Left renal cortex interstitium (tissue), 4 donors: ENCODE results near the gene PPY. TPM values are rescaled to one million over a fixed set of nuclear protein-coding genes. Genes with fewer than 3 reads are reported as not detected.
"Not testable (repeated sequence)": the region's sequence is repeated elsewhere in the genome, so short reads cannot be mapped to it uniquely, and the experiment has no call there.

ENCODE experiments used
- DNase-seq, 4 donors: peaks; one replicate each; pipeline ENCODE4 v3.0.0-alpha.2; 2013; ENCODE audit warnings: low read depth in 4 of 4, low spot score in 2 of 4, missing footprints in 1 of 4
- polyA plus RNA-seq, 4 donors: library from polyadenylated mRNA; unstranded; fragments of 120-200 nt; gene quantifications; one replicate each; pipeline ENCODE4 v1.2.1, GENCODE V29; 2013; ENCODE audit not compliant: insufficient read length in 4 of 4

PPY gene
- polyA plus RNA-seq, 4 donors, result 0.52 TPM; not detected in 3

GRCh38 chr17:43907998-43908721, 34.1 kb downstream of the PPY start:
- no peak for DNase-seq

DNA sequence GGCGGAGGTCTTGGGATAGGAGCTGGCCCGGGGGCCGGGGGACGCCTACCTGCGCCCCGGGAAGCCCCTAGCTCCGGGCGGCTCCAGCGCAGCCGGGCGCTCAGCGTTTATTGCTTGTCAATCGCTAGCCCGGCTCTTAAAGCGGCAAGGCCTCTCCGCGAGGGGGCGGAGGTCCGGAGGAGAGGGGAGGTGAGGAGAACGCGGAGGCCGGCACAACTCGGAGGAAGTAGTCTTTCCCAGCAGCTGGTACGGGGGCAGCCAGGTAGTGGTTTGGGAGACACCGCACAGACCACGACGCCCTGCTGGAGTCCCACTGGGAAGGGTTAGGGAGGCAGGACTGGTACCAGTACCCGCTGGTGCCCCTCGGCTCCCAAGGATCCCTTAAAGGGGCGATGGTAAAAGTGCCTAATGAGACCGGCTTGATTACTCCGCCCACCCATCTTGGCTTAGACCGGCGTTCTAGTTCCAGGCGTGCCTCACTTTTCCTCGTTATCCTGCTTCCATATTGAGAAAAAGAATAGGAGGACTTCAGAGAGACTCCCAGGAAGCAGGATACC, 34.8 kb downstream of the PPY start, which contains the start of gene MPP2:
TSS of gene MPP2 (minus strand) at position 112 of the 557 bp plus-strand sequence. CDS start 3,076 bp downstream, outside the sequence.
- DNase-seq, result peak; percentile 76 to 91 (median 86)

DNA sequence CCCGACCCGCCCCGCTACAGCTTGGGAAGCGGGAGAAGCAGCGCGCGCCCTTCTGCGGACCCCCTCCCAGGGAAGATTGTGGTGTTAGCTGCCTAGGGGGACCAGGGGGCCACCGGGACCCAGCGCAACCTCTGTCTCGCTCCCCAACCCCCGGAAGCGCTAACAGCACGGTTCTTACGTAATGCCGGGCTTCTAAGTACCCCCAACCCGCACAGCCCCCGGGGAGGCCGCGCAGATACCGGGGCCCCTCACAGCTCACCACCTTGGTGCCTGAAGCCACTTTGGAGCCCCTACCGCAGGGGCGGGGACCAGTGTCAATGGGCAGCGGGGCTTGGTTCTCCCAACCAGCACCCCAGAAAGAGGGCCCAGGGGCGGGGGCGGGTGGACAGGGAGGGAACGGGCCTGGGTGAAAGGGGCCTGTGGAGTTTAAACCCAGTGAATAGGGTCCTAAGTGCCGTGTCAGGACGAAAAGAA, 35.3 kb downstream of the PPY start:
- no peak for DNase-seq

DNA sequence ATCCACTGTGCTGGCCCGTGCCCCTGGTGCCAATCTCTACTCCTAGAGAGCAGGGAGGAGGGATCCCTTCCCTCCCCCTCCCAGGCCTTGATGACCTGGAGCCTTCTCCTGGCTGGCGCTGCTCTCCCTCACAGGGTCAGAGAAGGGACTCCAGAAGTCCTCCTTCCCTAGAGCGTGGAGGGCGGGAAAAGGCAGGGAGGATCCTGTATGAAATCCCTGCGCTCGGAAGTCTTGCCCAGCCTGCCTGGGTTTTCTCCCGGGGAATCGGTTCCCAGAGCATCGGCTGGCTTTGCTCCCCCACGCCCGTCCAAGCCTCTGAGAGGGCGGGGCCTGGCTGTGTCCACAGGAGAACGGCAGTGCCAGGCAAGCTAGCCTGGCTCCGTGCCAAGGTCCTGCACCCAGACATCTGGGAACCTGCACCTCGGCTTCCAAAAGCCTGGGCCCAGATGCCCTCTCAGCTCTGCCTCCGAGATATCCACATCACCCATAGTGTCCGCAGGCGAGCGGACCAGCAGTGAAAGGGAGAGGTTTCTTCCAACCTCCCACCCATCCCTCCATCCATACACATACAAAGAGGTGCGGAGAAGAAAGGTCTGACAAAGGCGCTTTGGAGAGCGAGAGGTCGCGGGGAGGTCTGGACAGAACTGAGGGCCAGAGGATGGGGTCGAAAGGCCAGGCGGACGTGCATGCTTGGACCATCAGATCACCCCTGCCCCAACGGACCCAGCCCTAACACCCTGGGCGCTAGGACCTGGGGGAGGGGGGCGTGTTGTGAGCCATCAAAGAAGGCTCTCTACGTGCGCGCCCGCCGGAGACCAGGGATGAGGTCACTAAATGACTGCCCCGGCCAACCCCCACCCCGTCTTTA, 36.1 kb downstream of the PPY start:
- DNase-seq, result peak in 2 of 4 donors; percentile 21 to 41

DNA sequence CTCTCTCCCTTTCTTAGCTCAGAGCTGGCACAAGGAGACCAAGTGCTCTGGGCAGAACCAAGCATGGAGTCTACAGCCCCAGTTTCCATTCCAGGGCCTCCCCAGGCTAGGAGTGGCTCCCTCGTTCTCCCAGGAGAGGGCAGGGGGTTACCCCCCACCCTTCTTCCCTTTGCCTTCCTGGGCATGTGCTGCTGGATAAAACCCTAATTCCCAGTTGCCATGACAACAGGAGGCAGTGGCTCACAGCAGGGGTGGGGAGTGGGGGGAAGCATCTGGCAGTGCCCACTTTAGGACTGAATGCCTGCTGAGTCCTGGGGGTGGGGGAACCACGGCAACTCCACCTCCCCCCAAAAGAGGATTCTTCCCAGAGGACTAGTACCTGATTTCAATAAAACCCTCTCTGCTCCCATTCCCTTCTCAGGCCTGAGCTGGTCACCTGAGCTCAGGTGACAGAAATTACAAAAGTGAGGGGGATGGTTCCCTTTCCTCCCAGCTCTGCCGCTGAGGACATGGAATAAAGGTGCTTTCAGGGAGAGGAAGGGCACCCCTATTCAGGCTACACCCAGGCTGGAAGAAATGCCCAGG, 36.8 kb downstream of the PPY start:
- no peak for DNase-seq

DNA sequence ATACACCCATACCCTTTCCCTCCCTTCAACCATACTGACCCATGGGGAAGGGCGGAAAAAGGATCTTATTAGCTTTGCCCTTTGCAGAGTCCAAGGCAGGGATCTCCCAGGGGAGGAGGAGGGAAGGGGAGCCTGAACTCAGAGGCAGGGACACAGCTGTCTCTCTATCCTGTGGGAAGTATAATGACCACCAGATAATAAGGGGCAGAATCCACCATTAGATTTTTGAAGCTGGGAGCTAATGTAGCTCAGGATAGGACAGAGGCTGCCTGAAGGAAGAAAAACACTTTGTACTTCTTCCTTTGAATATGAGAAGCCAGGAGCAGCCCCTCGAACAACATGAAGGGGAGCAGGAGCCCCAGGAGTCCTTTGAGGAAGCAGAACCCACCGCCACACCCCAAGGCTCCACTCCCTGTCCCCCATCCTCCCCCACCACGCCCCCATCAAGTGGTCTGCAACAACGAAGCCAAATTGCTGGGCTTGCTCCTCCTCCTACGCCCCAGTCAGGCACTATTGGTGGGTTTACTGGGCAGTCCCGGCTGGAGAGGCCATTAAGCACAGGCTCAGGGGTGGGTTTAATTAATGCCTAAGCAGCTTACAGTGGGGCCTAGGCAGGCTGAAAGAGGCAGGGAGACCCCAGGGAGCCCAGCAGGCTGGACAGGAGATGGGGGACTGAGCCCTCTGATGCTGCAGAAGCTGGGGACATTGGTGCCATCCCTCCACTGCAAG, 40.3 kb downstream of the PPY start:
- no peak for DNase-seq

DNA sequence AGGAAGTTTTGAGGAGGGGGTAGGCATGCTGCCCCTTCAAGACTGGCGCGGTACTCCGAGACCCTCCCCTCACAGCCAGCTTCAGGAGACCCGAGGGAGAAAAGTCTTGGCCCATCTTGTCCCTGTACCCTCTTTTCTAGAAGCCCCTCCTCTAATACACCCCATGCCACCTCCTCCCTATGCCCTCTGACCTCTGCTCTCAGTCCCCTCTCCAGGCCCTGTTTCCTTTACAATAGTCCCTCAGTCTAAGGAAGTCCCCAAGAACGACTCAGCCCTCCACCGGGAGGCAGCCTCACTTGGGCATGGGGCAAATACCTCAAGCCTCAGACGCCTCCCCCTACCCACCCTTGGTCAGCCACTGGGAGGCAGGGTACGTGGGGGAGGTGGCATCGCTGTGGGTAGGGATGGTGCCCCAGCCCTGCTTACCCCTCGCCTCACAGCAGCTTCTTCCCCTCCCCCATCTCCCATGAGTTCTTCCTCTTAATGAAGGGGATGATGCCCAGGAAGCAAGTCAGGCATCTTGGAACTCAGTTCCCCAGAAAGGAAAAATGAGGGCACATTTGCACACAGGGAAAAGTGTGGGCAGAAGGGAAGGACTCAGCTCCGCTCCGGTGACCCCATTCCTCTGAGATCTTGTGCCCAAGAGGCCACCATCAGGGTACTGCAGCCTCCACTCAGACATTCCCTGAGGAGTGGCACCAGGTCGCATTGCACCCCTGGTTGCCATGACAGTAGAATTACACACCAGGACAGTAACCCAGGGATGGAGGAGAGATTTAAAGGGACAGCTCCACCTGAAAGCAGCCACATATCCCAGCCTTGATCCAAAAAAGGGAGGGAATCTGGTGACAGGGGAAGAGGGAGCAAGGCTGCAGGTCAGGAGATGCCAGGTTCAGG, 41.2 kb downstream of the PPY start:
- no peak for DNase-seq

- DNase-seq, result peak in 3 of 4 donors; percentile 64 to 85 (median 79)
Measured at GRCh38 chr17:43900183-43900857, 42.0 kb downstream of the PPY start.

DNA sequence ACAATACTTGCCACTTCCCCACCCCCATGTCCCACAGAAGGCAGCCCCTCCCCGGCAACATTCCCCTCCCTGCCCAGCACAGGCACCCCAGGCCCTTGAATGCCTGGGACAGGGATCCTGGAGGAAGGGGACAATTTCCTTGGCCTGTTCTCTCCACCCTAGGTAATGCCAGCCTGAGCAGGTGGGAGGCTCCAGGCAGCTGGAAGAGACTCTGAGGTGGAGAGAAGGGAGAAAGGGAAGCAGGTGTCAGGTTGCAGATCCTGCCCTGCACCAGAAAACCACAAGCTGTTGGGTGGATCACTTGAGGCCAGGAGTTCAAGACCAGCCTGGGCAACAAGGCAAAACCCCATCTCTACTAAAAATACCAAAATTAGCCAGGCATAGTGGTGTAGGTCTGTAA, 43.8 kb downstream of the PPY start:
- DNase-seq, result no peak

GRCh38 chr17:43897831-43898230, 44.4 kb downstream of the PPY start:
- DNase-seq, result no peak

DNA sequence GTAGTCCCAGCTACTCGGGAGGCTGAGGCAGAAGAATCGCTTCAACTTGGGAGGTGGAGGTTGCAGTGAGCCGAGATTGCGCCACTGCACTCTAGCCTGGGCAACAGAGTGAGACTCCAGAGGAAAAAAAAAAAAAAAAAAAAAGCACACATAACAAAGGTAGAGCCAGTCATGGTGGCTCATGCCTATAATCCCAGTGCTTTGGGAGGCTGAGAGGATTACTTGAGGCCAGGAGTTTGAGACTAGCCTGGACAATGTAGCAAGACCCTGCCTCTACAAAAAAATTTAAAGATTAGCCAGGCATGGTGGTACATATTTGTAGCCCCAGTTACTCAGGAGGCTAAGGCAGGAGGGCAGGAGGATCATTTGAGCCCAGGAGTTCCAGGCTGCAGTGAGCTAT, 47.8 kb downstream of the PPY start:
- not testable (repeated sequence) for DNase-seq

DNA sequence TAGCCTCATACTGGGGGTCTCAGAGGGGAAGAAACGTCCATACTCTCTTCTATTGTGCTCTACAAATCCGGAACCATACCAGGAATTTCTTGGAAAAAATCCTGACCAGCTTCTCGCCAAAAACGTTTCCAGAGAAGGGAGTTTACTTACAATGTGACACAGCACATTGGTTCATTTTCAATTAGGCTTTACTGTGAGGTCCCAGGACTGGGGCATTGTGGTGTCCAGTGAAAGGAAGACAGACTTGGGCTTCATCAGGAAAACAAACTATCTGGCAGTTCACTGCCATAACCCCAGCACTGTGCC, 49.7 kb downstream of the PPY start:
- no peak for DNase-seq

GRCh38 chr17:43891851-43892646, 50.2 kb downstream of the PPY start:
- DNase-seq, result no peak

Other genes with a start within 250 kb of the PPY start
- 10 to 100 TPM; 48.7 to 63.6 (median 52.2) TPM for gene SOST, start 183.7 kb downstream of the PPY start, polyA plus RNA-seq
- gene DUSP3, start 163.5 kb downstream of the PPY start, polyA plus RNA-seq, result 10 to 100 TPM; 50.9 to 63.6 (median 60.3) TPM
- gene CFAP97D1, start 162.0 kb downstream of the PPY start, polyA plus RNA-seq, result under 1 TPM in 3 of 4 donors, not detected in 1; 0.08 to 0.09 (median 0.08) TPM
- gene MPP3, start 109.3 kb downstream of the PPY start, polyA plus RNA-seq, result 10 to 100 TPM in 2 of 4 donors, 1 to 10 TPM in 2; 6.2 to 15.9 (median 11.8) TPM
- gene CD300LG, start 95.3 kb downstream of the PPY start, polyA plus RNA-seq, result 1 to 10 TPM in 1 of 4 donors, under 1 TPM in 3; 0.66 to 1.3 (median 0.86) TPM
- gene MPP2, start 34.9 kb downstream of the PPY start, polyA plus RNA-seq, result 1 to 10 TPM; 4.7 to 7.6 (median 7.2) TPM
- under 1 TPM; 0.21 to 0.33 (median 0.24) TPM for gene PYY, start 11.5 kb upstream of the PPY start, polyA plus RNA-seq
- gene NAGS, start 62.1 kb upstream of the PPY start, polyA plus RNA-seq, result 1 to 10 TPM; 3.3 to 3.9 (median 3.5) TPM
- gene TMEM101, start 72.5 kb upstream of the PPY start, polyA plus RNA-seq, result 10 to 100 TPM; 40.7 to 48.5 (median 46.9) TPM
- gene LSM12, start 124.2 kb upstream of the PPY start, polyA plus RNA-seq, result 10 to 100 TPM; 38.6 to 43.5 (median 40.2) TPM
- gene G6PC3, start 128.3 kb upstream of the PPY start, polyA plus RNA-seq, result 100 to 1,000 TPM in 1 of 4 donors, 10 to 100 TPM in 3; 73.2 to 104 (median 83.4) TPM
- 10 to 100 TPM; 45.7 to 66.1 (median 52.1) TPM for gene HDAC5, start 181.2 kb upstream of the PPY start, polyA plus RNA-seq
- gene HROB, start 199.5 kb upstream of the PPY start, polyA plus RNA-seq, result 1 to 10 TPM; 3.7 to 5.8 (median 5.0) TPM
- 1 to 10 TPM; 1.7 to 4.8 (median 3.1) TPM for gene ASB16, start 228.2 kb upstream of the PPY start, polyA plus RNA-seq
- 10 to 100 TPM; 42.9 to 54.2 (median 51.6) TPM for gene TMUB2, start 244.5 kb upstream of the PPY start, polyA plus RNA-seq